ENCODE data around the gene TMEM163.
A peak's percentile ranks its signal among the peaks of the same experiment; 100 is the strongest.
"Not testable (repeated sequence)": the region's sequence is repeated elsewhere in the genome, so short reads cannot be mapped to it uniquely, and the experiment has no call there.

Gene TMEM163

GRCh38 chr2:134718817-134719814, at the start of gene TMEM163:
Gene TMEM163, minus strand, starts transcription at chr2:134719000.
- peak; percentile 83 for DNase-seq (ENCODE audit: low spot score)

GRCh38 chr2:134766583-134766982, 47.8 kb upstream of the TMEM163 start:
- DNase-seq (ENCODE audit: low spot score): no peak

- no peak for DNase-seq (ENCODE audit: low spot score)
These were observed 47.2 kb upstream of the TMEM163 start for GRCh38 chr2:134765987-134766386.

GRCh38 chr2:134764164-134764563, 45.4 kb upstream of the TMEM163 start:
- no peak for DNase-seq (ENCODE audit: low spot score)

GRCh38 chr2:134763164-134763710, 44.4 kb upstream of the TMEM163 start:
- no peak for DNase-seq (ENCODE audit: low spot score)

GRCh38 chr2:134762508-134762907, 43.7 kb upstream of the TMEM163 start:
- no peak for DNase-seq (ENCODE audit: low spot score)

GRCh38 chr2:134760385-134760784, 41.6 kb upstream of the TMEM163 start:
- no peak for DNase-seq (ENCODE audit: low spot score)

GRCh38 chr2:134758633-134759032, 39.8 kb upstream of the TMEM163 start:
- DNase-seq (ENCODE audit: low spot score): no peak

GRCh38 chr2:134751981-134752380, 33.2 kb upstream of the TMEM163 start:
- not testable (repeated sequence) for DNase-seq (ENCODE audit: low spot score)

- DNase-seq (ENCODE audit: low spot score): no peak
These were observed 26.7 kb upstream of the TMEM163 start for GRCh38 chr2:134745546-134745945.

- no peak for DNase-seq (ENCODE audit: low spot score)
These were observed 26.2 kb upstream of the TMEM163 start for GRCh38 chr2:134745023-134745422.

- DNase-seq (ENCODE audit: low spot score): no peak
These were observed 21.1 kb upstream of the TMEM163 start for GRCh38 chr2:134739879-134740301.

GRCh38 chr2:134739236-134739878, 20.6 kb upstream of the TMEM163 start:
- DNase-seq (ENCODE audit: low spot score): no peak

- DNase-seq (ENCODE audit: low spot score): no peak
These were observed 19.5 kb upstream of the TMEM163 start for GRCh38 chr2:134738141-134738870.

GRCh38 chr2:134737671-134738070, 18.9 kb upstream of the TMEM163 start:
- DNase-seq (ENCODE audit: low spot score): no peak

GRCh38 chr2:134736167-134736880, 17.5 kb upstream of the TMEM163 start:
- peak; percentile 21 for DNase-seq (ENCODE audit: low spot score)

- no peak for DNase-seq (ENCODE audit: low spot score)
These were observed 9.4 kb upstream of the TMEM163 start for GRCh38 chr2:134728163-134728562.

- no peak for DNase-seq (ENCODE audit: low spot score)
These were observed 8.6 kb upstream of the TMEM163 start for GRCh38 chr2:134727385-134727784.

- DNase-seq (ENCODE audit: low spot score): no peak
These were observed 7.8 kb upstream of the TMEM163 start for GRCh38 chr2:134726645-134727044.

- DNase-seq (ENCODE audit: low spot score): no peak
These were observed 7.1 kb upstream of the TMEM163 start for GRCh38 chr2:134725876-134726275.

GRCh38 chr2:134724341-134724740, 5.5 kb upstream of the TMEM163 start:
- DNase-seq (ENCODE audit: low spot score): no peak

Measured in iPS-NIHi11 (cell line).